GM19372 (cell line): ENCODE results near the gene BUD23.

Experiments
- ATAC-seq: cut with Tn5 transposase; IDR thresholded peaks from one replicate; pipeline ENCODE4 v1.9.1; 2021; ENCODE audit warnings: mild to moderate bottlenecking, low read depth, moderate library complexity; ENCODE audit not compliant: unreplicated experiment

The BUD23 gene

DNA sequence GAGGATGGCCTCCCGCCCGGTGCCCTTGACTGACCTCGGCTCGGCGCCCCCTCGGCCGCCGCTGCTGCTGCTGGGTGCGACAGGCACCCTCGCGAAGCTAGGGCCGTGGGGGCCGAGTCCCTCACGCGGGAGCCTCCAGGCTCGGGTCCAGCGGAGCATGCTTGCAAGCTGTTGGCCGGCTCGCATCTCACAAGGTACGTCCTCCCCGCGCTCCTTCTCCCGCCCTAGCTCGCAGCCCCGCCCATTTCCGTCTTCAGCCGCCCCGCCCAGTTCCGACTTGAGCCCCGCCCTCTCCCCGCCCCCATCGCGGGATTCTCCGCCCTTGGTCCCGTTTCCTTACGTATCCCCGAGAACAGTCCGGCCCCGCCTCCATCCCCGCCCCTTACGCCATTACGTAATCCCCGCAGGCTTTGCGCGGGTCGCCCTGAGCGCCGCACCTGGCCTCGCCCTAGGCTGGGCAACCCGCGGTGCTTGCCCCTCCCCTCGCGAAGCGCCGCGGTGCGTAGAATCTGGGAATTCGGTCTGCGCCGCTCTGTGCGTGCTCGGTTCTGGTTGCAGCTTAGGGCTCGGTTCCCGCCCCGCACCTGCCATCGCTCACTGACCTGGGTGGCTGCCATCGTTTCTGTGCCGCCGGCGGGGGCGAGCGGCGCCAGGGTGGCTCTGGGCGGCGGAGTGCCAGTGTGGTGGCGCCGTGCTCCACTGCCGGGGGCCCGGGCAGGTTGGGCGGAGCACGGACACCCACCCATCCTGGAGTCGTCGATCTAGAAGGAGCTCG lies 55.4 kb downstream of the BUD23 start, which contains the start of gene ABHD11:
ABHD11 (minus strand) TSS at position 191 of the 775 bp plus-strand sequence; CDS start at position 159, 32 bp downstream.
- peak; percentile 79 for ATAC-seq

DNA sequence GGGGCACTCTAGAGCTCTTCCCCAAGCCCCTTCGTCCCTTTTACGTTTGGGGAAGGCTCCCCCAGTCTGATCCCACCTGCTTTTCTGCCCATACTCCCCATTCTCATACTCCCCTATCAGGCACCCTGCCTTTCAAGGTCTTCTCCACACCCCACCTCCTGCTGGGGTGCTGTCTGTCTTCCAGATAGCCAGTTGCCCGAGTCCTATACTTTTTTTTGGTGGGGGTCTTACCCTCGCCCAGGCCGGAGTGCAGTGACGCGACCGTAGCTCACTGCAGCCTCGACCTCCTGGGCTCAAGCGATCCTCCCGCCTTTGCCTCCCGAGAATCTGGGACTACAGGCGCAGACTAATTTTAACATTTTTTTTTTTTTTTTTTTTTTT lies 56.0 kb downstream of the BUD23 start:
- no peak for ATAC-seq

DNA sequence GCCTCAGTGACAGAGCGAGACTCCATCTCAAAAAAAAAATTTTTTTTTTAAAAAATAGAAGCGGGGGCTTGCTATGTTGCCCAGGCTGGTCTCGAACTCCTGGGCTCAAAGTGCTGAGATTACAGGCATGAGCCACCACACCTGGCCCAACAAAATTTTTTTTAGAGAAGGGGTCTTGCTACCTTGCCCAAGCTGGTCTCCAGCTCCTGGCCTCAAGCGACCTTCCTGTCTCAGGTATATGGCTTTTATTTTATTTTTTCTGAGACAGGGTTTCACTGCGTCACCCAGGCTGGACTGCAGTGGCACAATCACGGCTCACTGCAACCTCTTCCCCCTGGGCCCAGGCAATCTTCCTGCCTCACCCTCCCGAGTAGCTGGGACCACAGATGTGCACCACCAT lies 56.8 kb downstream of the BUD23 start:
- no peak for ATAC-seq

DNA sequence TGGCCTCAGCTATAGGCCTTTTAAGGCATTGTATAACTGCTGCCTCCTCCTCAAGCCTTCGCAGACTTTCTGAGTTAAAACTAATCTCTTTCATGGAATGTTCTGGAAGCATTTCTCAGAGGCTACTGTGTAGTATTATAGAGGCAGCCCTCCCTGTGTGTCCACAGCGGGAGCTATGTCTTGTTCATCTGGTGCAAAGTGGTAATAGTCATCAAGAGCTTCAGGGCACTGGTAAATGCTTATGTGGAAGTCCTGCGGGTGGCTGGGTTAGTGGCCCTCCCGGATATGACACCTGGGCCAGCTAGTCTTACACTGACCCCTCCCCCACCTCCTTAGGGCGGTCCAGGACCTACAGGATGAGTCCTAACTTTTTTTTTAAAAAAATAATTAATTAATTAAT lies 57.4 kb downstream of the BUD23 start:
- no peak for ATAC-seq

DNA sequence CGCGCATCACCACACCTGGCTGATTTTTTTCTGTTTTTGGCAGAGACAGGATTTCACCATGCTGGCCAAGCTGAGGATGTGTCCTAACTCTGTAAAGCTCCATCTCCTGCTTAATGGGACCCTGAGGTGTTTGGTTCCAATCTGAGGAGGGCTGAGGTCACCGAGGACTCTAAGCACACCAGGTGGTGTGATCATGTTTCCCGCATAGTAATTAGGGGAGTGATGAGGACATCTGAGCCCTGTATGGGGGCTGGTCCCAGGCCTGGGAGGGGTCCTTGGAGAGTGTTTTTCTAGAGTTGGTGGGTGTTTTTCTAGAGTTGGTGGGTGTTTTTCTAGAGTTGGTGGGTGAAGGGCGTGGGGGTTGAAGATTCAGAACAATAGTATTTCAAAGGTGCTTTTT lies 58.2 kb downstream of the BUD23 start:
- no peak for ATAC-seq

DNA sequence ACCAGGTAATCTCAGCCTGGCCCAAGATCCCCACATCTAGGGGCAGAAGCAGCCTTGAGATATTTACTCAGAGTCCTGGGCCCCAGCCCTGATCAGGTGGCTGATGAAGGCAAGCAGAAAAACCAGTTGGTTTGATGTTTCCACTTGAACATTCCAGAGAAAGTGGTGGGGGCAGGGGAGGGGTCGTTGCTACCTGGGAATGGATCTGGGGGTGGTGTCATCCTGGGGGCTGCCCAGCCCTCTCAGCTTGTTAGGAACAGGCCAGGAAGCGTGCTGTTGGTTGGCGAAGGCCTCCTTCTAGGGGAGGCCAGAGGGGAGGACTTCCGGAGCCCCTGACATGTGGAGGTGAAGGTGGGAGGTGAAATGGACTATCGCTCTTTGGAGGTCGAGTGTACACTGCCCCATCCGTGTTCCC lies 58.9 kb downstream of the BUD23 start:
- ATAC-seq, result no peak

DNA sequence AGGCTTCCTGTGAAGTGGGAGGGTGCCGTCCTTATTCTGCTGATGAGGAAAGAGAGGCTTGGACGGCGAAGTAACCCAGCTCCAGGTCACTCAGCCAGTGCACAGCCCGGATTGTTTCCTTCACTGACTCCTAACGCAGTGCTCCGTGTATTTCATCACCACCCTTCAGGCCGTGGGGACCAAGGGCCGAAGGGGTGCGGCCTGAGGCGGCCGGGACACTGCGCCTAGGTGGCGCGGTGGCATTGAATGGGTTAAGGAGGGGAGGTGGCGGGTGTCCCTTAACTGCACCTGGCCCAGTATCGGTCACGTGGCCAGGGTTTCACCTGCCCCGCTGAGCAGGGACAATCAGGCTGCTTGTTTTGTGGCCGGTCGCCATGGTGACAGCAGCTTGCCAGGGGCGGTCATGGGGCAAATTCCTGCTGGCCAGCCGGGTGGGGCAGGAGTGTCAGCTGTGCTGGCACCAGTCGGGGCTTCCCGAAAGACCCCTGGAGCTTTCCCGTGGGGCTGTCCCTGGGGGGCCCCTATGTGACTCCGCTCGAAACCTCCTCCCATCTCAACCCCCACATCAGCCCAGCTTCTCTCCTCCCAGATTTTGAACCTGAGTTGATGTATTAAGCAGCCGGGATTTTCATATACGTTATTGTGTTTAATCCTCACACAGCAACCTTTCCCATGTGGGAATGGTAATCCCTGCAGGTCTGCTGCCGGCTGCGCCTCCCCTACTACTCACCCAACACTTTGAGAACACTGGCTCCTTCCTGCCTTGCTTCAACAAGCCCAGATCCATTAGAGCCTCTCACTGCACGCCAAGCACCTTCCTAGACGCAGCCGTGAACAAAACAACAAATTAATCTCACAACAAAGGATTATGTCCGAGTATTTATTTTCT lies 59.6 kb downstream of the BUD23 start:
- no peak for ATAC-seq

DNA sequence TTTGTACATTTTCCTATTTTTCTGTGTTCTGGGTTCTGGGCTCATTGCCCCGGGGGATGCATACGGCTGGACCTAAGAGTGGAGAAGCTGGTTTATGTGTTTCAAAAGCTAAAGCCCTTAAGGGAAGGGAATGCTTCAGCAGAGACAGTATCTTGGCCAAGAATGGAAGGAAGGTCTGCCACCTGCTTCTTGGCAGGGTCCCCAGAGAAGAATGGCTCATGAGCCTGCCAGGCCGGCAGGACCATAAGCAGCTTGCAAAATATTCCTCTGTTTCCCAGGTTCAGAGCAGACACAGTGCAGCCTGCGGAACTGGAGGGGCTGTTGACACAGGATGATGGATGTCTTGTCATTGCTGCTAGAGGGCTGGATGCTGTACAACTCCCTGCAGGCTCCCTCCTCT lies 63.0 kb downstream of the BUD23 start:
- no peak for ATAC-seq
